ENCODE data around the gene NBAS.

Gene NBAS

GRCh38 chr2:15170070-15170775, 390.9 kb downstream of the NBAS start:
- Histone ChIP-seq H3K27me3 (no peaks in the 10 kb centered on the region), H3K27ac (no peak overlapping the region), H3K4me1 (peaks cover 0 to 11% (median 5%) of the 10 kb centered on the region in 4 donors), H3K36me3 (peaks cover 8 to 31% (median 10%) of the 10 kb centered on the region in 3 donors), H3K9me3 (no peaks in the 10 kb centered on the region), H3K4me3 (no peak overlapping the region)
- no peak for DNase-seq
- no peak for TF ChIP-seq CTCF (IDR thresholded peaks at IDR 0.05)
- intact Hi-C loops (cut with DNase I; ENCODE audit: low total_unique reads): no loop called here

GRCh38 chr2:15169326-15170069, 391.6 kb downstream of the NBAS start:
- Histone ChIP-seq H3K9me3 (no peaks in the 10 kb centered on the region), H3K4me3 (no peak overlapping the region), H3K27ac (no peak overlapping the region), H3K36me3 (peaks cover 8 to 27% (median 10%) of the 10 kb centered on the region in 3 donors), H3K27me3 (no peaks in the 10 kb centered on the region), H3K4me1 (peaks cover 0 to 11% (median 5%) of the 10 kb centered on the region in 4 donors)
- no peak for TF ChIP-seq CTCF (IDR thresholded peaks at IDR 0.05)
- intact Hi-C loops (cut with DNase I; ENCODE audit: low total_unique reads): no loop called here
- no peak for DNase-seq

GRCh38 chr2:15168116-15168515, 393.0 kb downstream of the NBAS start:
- no peak overlapping the region for H3K4me3 ChIP-seq
- no peak for DNase-seq
- H3K4me1 ChIP-seq: peaks cover 0 to 11% (median 5%) of the 10 kb centered on the region in 4 donors
- no peaks in the 10 kb centered on the region for H3K27me3 ChIP-seq
- H3K27ac ChIP-seq: no peak overlapping the region
- no peak for TF ChIP-seq CTCF (IDR thresholded peaks at IDR 0.05)
- no peaks in the 10 kb centered on the region for H3K9me3 ChIP-seq
- peaks cover 8 to 21% (median 10%) of the 10 kb centered on the region in 3 donors for H3K36me3 ChIP-seq
- intact Hi-C loops (cut with DNase I; ENCODE audit: low total_unique reads): no loop called here

GRCh38 chr2:15166878-15167277, 394.3 kb downstream of the NBAS start:
- intact Hi-C loops (cut with DNase I; ENCODE audit: low total_unique reads): no loop called here
- Histone ChIP-seq H3K27me3 (no peaks in the 10 kb centered on the region), H3K9me3 (no peaks in the 10 kb centered on the region), H3K4me1 (peaks cover 0 to 11% (median 5%) of the 10 kb centered on the region in 4 donors), H3K27ac (no peak overlapping the region), H3K4me3 (no peak overlapping the region), H3K36me3 (peaks cover 8 to 21% (median 10%) of the 10 kb centered on the region in 3 donors)
- no peak for TF ChIP-seq CTCF (IDR thresholded peaks at IDR 0.05)
- no peak for DNase-seq

GRCh38 chr2:15163326-15163725, 397.8 kb downstream of the NBAS start:
- Histone ChIP-seq H3K27me3 (no peaks in the 10 kb centered on the region), H3K4me1 (no peaks in the 10 kb centered on the region), H3K27ac (no peak overlapping the region), H3K36me3 (peaks cover 8 to 21% (median 10%) of the 10 kb centered on the region in 3 donors), H3K4me3 (no peak overlapping the region), H3K9me3 (no peaks in the 10 kb centered on the region)
- DNase-seq: no peak
- intact Hi-C loops (cut with DNase I; ENCODE audit: low total_unique reads): no loop called here
- no peak for TF ChIP-seq CTCF (IDR thresholded peaks at IDR 0.05)

All from tibial artery (tissue), 4 donors.